NCI-H2171 (cell line): ENCODE measurements around the gene ARHGAP9.
"Not testable (repeated sequence)": the region's sequence is repeated elsewhere in the genome, so short reads cannot be mapped to it uniquely, and the experiment has no call there.

Experiments used
- DNase-seq: peaks from one replicate; lab custom pipeline; 2025; lab: John Stamatoyannopoulos, UW

The ARHGAP9 gene

GRCh38 chr12:57456737-57457490 lies 22.8 kb downstream of the ARHGAP9 start:
- DNase-seq: no peak

DNA sequence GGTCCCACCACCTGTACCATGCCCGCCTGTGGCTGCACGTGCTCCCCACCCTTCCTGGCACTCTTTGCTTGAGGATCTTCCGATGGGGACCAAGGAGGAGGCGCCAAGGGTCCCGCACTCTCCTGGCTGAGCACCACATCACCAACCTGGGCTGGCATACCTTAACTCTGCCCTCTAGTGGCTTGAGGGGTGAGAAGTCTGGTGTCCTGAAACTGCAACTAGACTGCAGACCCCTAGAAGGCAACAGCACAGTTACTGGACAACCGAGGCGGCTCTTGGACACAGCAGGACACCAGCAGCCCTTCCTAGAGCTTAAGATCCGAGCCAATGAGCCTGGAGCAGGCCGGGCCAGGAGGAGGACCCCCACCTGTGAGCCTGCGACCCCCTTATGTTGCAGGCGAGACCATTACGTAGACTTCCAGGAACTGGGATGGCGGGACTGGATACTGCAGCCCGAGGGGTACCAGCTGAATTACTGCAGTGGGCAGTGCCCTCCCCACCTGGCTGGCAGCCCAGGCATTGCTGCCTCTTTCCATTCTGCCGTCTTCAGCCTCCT lies 23.4 kb downstream of the ARHGAP9 start:
- DNase-seq: peak; percentile 52

GRCh38 chr12:57455374-57456144 lies 24.1 kb downstream of the ARHGAP9 start:
- peak; percentile 48 for DNase-seq

DNA sequence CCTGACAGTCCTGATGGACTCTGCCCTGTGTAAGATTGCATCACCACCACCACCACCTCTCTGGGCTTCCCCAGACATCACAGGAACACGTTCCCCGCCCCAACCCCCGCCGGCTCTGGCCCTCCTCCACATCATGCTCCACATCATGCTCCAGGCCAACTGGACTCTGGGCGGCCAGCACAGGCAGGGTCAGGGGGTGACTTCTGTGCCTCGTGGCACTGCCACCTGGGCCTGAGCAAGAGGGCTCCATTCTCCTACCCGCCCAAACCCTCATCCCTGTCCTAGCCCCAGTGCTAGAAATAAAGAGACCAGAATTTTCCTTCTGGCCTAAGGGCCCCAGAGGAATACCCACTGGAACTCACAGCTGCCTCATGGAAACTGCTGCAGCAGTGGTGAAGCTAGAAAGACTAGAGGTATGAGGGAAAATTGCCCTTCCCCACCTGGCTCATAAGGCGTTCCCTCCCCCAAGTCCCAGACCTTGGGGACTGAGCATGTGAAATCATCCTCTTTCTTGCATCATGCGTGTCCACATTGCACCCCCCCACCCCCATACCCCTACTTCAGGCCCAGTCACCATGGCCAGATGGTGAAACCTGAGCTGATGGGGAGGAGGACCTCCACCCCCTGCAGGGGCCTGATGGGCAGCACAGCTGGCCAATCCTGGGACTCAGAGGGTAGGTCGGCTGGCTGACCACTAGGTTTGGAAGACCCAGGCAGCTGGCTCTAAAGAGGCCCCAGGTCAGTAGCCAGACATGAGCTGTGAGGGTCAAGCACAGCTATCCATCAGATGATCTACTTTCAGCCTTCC lies 24.9 kb downstream of the ARHGAP9 start, which contains the start of gene INHBE:
Gene INHBE (plus strand): TSS at position 742 of the 808 bp plus-strand sequence. CDS start 230 bp downstream, outside the sequence.
- DNase-seq: peak; percentile 68

DNA sequence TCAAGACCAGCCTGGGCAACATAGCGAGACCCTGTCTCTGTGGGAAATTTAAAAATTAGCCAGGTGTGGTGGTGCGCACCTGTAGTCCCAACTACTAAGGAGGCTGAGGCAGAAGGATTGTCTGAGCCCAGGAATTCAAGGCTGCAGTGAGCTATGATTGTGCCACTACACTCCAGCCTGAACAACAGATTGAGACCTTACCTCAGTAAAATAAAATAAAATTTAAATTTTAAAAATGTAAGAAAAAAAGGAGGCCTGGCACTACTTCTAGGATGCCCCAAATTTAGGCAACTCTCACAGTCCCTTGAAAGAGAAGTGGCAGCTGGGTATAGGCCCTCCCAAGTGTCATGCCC lies 25.5 kb downstream of the ARHGAP9 start:
- no peak for DNase-seq

DNA sequence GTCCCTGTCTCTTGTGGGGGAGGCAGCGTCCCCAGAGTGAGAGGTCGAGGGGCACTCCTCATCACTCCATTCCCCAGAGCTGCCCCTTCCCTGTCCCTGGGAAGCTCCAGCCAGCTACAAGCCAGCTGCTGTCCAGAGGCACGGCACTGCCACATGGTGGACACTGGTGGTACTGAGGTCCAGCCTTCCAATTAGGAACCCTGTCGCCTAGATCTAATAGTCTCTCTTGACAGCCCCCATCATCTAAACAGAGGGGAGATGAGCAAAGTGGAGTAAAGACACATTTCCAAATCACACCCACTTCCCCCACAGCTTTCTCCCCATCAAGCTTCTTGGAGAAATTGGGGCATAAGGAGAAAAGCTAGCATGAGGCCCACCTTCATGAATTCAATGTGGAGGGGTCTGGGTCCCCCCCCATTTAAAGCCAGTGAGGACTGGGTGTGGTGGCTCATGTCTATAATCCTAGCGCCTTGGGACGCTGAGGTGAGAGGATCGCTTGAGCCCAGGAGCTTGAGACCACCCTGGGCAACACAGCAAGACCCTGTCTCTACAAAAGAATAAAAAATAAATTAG lies 26.6 kb downstream of the ARHGAP9 start:
- peak; percentile 36 for DNase-seq

DNA sequence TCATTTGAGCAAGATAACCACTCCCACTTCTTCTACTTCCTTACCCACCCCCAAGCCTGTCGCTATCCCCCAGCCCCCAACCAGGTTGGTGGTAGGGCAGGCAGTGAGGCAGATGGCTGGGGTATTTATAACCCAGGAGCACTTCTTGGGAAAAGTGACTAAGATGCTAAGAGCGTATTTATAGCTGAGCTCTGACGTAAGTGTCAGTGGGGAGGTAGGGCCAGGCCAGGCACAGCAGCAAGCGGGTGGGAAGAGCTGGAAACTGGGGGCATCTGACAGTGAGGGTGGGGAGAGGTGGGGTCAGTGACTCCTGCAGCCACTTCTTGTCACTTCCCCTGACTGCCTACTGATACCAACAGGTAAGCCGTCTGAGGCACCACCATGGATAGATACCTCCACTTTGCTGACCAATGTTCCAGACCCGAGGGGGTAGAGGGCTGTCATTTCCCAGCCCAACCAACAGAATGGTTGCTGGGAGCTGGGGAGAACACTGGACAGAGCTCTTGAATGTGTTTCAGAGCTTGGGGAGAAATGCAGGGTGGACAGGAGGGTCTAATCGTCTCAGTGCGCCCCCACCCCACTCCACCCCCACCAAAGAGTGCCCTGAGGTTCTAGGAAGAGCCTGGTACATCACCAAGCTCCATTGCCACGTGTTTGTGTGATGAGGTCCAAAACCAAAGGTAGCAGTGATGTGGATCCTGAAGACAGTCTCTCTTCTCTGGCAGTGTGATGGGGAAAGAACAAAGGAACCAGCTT lies 27.3 kb downstream of the ARHGAP9 start:
- DNase-seq: peak; percentile 67

- no peak for DNase-seq
These were observed 28.4 kb downstream of the ARHGAP9 start for GRCh38 chr12:57451233-57451778.

GRCh38 chr12:57450057-57450456 lies 29.6 kb downstream of the ARHGAP9 start:
- no peak for DNase-seq

GRCh38 chr12:57449375-57449774 lies 30.3 kb downstream of the ARHGAP9 start:
- DNase-seq: no peak

- DNase-seq: no peak
These were observed 31.0 kb downstream of the ARHGAP9 start for GRCh38 chr12:57448669-57449068.

GRCh38 chr12:57446292-57446960 lies 33.2 kb downstream of the ARHGAP9 start:
- no peak for DNase-seq

GRCh38 chr12:57444744-57445143 lies 34.9 kb downstream of the ARHGAP9 start:
- DNase-seq: no peak

GRCh38 chr12:57444337-57444736 lies 35.3 kb downstream of the ARHGAP9 start:
- not testable (repeated sequence) for DNase-seq

DNA sequence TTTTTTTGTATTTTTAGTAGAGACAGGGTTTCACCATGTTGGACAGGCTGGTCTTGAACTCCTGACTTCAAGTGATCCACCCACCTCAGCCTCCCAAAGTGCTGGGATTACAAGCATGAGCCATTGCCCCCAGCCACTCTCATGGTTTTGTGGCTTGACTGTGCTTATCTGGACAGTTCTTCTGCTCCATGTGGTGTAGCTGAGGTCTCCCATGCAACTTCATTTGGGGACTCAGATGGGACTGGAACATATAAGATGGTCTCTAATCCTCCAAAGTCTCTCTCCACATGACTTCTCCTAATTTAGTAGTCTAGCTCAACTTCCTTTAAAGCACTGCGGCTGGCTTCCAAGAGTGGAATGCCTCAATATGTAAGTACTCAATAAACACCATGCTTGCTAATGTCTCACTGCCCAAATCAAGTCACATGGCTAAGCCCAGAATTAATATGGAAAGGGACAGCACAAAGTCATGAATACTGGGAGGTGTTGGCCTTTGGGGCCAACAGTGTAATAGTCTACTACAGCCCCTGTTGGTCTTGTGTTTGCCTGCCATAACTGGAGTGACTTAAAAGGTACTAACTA lies 37.7 kb downstream of the ARHGAP9 start:
- DNase-seq: no peak

- not testable (repeated sequence) for DNase-seq
These were observed 38.3 kb downstream of the ARHGAP9 start for GRCh38 chr12:57441393-57441792.

GRCh38 chr12:57439762-57440266 lies 39.9 kb downstream of the ARHGAP9 start:
- DNase-seq: no peak

- DNase-seq: no peak
These were observed 41.3 kb downstream of the ARHGAP9 start for GRCh38 chr12:57438400-57438799.

DNA sequence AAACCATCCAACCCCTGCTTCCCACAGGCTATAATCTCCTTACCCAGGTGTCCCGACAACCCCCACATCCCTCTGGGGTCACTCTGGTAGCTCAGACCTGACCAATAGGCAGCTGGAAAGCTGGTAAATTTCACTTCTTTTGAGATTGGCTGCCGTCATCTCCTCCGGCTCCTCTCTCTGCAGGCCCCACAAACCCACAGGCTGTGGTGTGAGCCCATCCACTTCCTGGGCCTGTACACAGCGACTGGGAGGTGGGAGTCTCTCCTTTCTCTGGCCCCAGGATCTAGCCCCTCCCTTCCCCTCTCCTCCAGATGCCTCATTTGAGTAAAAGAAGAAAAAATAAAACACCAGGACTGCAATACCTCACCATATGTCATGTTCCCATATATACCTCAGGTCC lies 44.4 kb downstream of the ARHGAP9 start:
- peak; percentile 70 for DNase-seq
